ENCODE results near the gene SMC1B. TPM values are rescaled to one million over a fixed set of nuclear protein-coding genes. Genes with fewer than 3 reads are reported as not detected.

SMC1B gene
- total RNA-seq, 1 donor from 2014 or later, result 0.06 TPM

- H3K4me1 Mint-ChIP-seq, result no peaks in the 10 kb centered on the region
Measured at GRCh38 chr22:45389546-45389945, 23.9 kb downstream of the SMC1B start.

DNA sequence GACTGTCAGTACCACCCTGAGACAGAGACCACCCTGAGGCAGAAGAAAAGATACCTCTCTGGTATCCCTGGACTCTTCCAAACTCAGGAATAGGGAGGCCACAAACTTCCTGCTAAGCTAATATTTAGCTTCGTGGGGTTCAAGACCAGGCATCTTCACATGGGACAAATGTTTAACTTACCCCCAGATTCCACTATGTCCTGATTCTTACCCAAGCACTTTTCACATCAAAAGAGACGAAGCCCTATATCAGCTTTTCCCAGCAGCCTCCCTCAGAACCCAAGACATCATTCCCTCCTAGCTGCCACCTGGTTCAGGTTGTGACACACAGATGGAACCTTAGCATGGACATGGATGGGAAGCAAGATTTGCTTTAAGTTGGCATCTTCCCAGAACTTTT, 32.1 kb downstream of the SMC1B start:
- no peak overlapping the region for H3K4me2 ChIP-seq
- no peak overlapping the region for H3K9ac ChIP-seq
- H3K9me3 ChIP-seq (ENCODE audit: low read depth), result no peaks in the 10 kb centered on the region
- no peak overlapping the region for H3K27ac ChIP-seq
- H4K20me1 ChIP-seq (ENCODE audit: low read depth), result no peaks in the 10 kb centered on the region
- no peak for DNase-seq (ENCODE audit: low spot score)
- Mint-ChIP-seq H3K9me3 (no peaks in the 10 kb centered on the region), H3K36me3 (no peaks in the 10 kb centered on the region), H3K4me3 (no peak overlapping the region), H3K27ac (no peak overlapping the region), H3K4me1 (no peaks in the 10 kb centered on the region), H3K27me3 (ENCODE audit: insufficient read depth, low read depth) (peaks cover 2% of the 10 kb centered on the region)
- H3K4me3 ChIP-seq, result no peak overlapping the region
- H3K79me2 ChIP-seq (ENCODE audit: low read depth), result no peaks in the 10 kb centered on the region
- TF ChIP-seq EZH2 (IDR thresholded peaks at IDR 0.05) (no peak), CTCF (IDR thresholded peaks at IDR 0.05) (no peak), EZH2phosphoT487 (IDR thresholded peaks at IDR 0.05) (no peak)
- no peaks in the 10 kb centered on the region for H3F3A ChIP-seq (ENCODE audit: low read depth)
- no peaks in the 10 kb centered on the region for H3K27me3 ChIP-seq
- no peaks in the 10 kb centered on the region for H3K4me1 ChIP-seq
- no peaks in the 10 kb centered on the region for H3K36me3 ChIP-seq
- no peak overlapping the region for H2AFZ ChIP-seq (replicated peaks)

More at GRCh38 chr22:45389546-45389945, 23.9 kb downstream of the SMC1B start:
- H3K36me3 Mint-ChIP-seq, result no peaks in the 10 kb centered on the region
- Histone ChIP-seq H4K20me1 (ENCODE audit: low read depth) (no peaks in the 10 kb centered on the region), H2AFZ (replicated peaks) (no peak overlapping the region), H3K36me3 (no peaks in the 10 kb centered on the region), H3K4me2 (no peak overlapping the region), H3K27me3 (peaks cover 5% of the 10 kb centered on the region), H3K27ac (no peak overlapping the region), H3F3A (ENCODE audit: low read depth) (no peaks in the 10 kb centered on the region), H3K4me1 (no peaks in the 10 kb centered on the region), H3K9ac (no peak overlapping the region), H3K4me3 (no peak overlapping the region), H3K9me3 (ENCODE audit: low read depth) (no peaks in the 10 kb centered on the region), H3K79me2 (ENCODE audit: low read depth) (no peaks in the 10 kb centered on the region)
- no peak overlapping the region for H3K27ac Mint-ChIP-seq
- H3K4me3 Mint-ChIP-seq, result no peak overlapping the region
- no peaks in the 10 kb centered on the region for H3K9me3 Mint-ChIP-seq
- TF ChIP-seq EZH2 (IDR thresholded peaks at IDR 0.05) (no peak), EZH2phosphoT487 (IDR thresholded peaks at IDR 0.05) (no peak), CTCF (IDR thresholded peaks at IDR 0.05) (no peak)
- DNase-seq (ENCODE audit: low spot score), result no peak
- peaks cover 8% of the 10 kb centered on the region for H3K27me3 Mint-ChIP-seq (ENCODE audit: insufficient read depth, low read depth)

GRCh38 chr22:45376703-45377102, 36.7 kb downstream of the SMC1B start:
- H3K27ac Mint-ChIP-seq, result no peak overlapping the region
- H3K4me3 ChIP-seq, result no peak overlapping the region
- H3K4me1 ChIP-seq, result no peaks in the 10 kb centered on the region
- no peaks in the 10 kb centered on the region for H3K79me2 ChIP-seq (ENCODE audit: low read depth)
- H3K36me3 Mint-ChIP-seq, result no peaks in the 10 kb centered on the region
- no peaks in the 10 kb centered on the region for H3K4me1 Mint-ChIP-seq
- H3F3A ChIP-seq (ENCODE audit: low read depth), result no peaks in the 10 kb centered on the region
- no peaks in the 10 kb centered on the region for H3K27me3 Mint-ChIP-seq (ENCODE audit: insufficient read depth, low read depth)
- no peaks in the 10 kb centered on the region for H3K36me3 ChIP-seq
- no peaks in the 10 kb centered on the region for H3K9me3 ChIP-seq (ENCODE audit: low read depth)
- H3K27ac ChIP-seq, result no peak overlapping the region
- no peaks in the 10 kb centered on the region for H4K20me1 ChIP-seq (ENCODE audit: low read depth)
- TF ChIP-seq CTCF (IDR thresholded peaks at IDR 0.05) (no peak), EZH2phosphoT487 (IDR thresholded peaks at IDR 0.05) (no peak), EZH2 (IDR thresholded peaks at IDR 0.05) (no peak)
- H3K27me3 ChIP-seq, result no peaks in the 10 kb centered on the region
- DNase-seq (ENCODE audit: low spot score), result no peak
- H3K4me2 ChIP-seq, result no peak overlapping the region
- H3K9me3 Mint-ChIP-seq, result peaks cover 6% of the 10 kb centered on the region
- no peak overlapping the region for H3K4me3 Mint-ChIP-seq
- no peak overlapping the region for H2AFZ ChIP-seq (replicated peaks)
- H3K9ac ChIP-seq, result no peak overlapping the region

Measured in neural progenitor cell (in vitro differentiated cells).